Measurements from ENCODE around the gene FTCD. TPM values are rescaled to one million over a fixed set of nuclear protein-coding genes. Genes with fewer than 3 reads are reported as not detected.

FTCD gene
- total and polyA plus RNA-seq, 2 of the 8 experiments (the other 6 are each of a cell fraction or from before 2014, with no cell fraction given), result 3.3 to 4.9 TPM

DNA sequence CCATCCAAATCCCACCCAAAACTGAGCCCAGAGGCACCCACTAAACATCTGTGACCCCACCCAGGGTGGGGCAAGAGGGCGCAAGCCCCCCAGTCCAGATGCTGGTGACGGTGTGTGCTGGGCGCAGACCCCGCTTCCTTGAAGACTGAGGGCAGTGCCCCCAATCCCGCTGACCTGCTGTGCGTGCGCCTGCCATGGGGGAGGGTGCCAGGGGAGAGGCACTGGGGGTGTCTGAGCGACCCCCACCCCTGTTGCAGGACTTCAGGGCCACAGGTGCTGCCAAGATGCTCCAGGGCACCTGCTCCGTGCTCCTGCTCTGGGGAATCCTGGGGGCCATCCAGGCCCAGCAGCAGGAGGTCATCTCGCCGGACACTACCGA is 44.2 kb downstream of the FTCD start:
- H2BK15ac ChIP-seq (ENCODE audit: low read length), result no peak overlapping the region
- H3K18ac ChIP-seq (ENCODE audit: extremely low read depth, low read length), result no peak overlapping the region
- peaks cover 3 to 8% of the 10 kb centered on the region in 2 experiments; a peak in 2 of 4 replicates for H3K9me3 ChIP-seq (ENCODE audit: insufficient read depth in 2 of 2, low read depth in 1 of 2, low read length in 1 of 2)
- no peak overlapping the region for H4K5ac ChIP-seq (ENCODE audit: insufficient read length, low read depth, low read length)
- WGBS, 2 experiments (ENCODE audit: extremely low coverage in 1 of 2, insufficient coverage in 1 of 2, insufficient read length in 1 of 2, insufficient replicate concordance in 2 of 2, low coverage in 1 of 2, low lambda C conversion rate in 2 of 2, missing lambda C conversion rate in 1 of 2), result 98% methylated on average over 7 of the region's 12 CpGs; no CpG with 5 or more reads in 1 of the 2 experiments
- no peaks in the 10 kb centered on the region for H3K23me2 ChIP-seq (ENCODE audit: low read depth, low read length)
- H3K79me1 ChIP-seq (ENCODE audit: low read depth, low read length), result no peaks in the 10 kb centered on the region
- no peak for DNase-seq (ENCODE audit: low read depth in 1 of 2, low spot score in 2 of 2)
- peaks cover 0 to 2% (median under 1%) of the 10 kb centered on the region in 4 experiments; a peak in 2 of 7 replicates for H3K4me1 ChIP-seq (replicated peaks in 1 of 4; ENCODE audit: control insufficient read depth in 3 of 4, insufficient read depth in 4 of 4, low read length in 3 of 4)
- ChIA-PET CTCF (ENCODE audit: partially characterized antibody) (interaction anchor here (1.2 to 2.6 kb wide), 4 partner anchors 11 to 154 kb away, joined by 3 to 19 read pairs (median 4); no protein-coding TSS in a partner anchor), POLR2A (ENCODE audit: partially characterized antibody) (no interaction called here)
- H4K8ac ChIP-seq (ENCODE audit: extremely low read depth, insufficient read depth, low read length), result no peak overlapping the region
- no peak overlapping the region for H3K4ac ChIP-seq (replicated peaks; ENCODE audit: insufficient read length, low read depth, low read length)
- H3K56ac ChIP-seq (replicated peaks; ENCODE audit: insufficient read length, low read depth, low read length), result no peak overlapping the region
- H3K4me2 ChIP-seq (ENCODE audit: insufficient read depth in 1 of 2, low read depth in 2 of 2, low read length in 2 of 2), result no peak overlapping the region
- FAIRE-seq, result no peak
- H3K23ac ChIP-seq (ENCODE audit: insufficient read length), result no peak overlapping the region
- H3K4me3 ChIP-seq (ENCODE audit: extremely low read depth in 1 of 4, insufficient read depth in 2 of 4, low read depth in 3 of 4, low read length in 4 of 4), result no peak overlapping the region
- no peak overlapping the region for H3K27ac ChIP-seq (ENCODE audit: low read depth, low read length)
- no peaks in the 10 kb centered on the region for H3K79me2 ChIP-seq (ENCODE audit: control insufficient read depth in 1 of 2, insufficient read depth in 2 of 2, low read length in 2 of 2)
- H3K14ac ChIP-seq (ENCODE audit: insufficient read length), result no peak overlapping the region
- H2AK5ac ChIP-seq (ENCODE audit: low read depth, low read length), result no peak overlapping the region
- peaks cover 0 to 22% (median 2%) of the 10 kb centered on the region in 4 experiments; a peak in 5 of 8 replicates for H3K36me3 ChIP-seq (ENCODE audit: control insufficient read depth in 2 of 4, insufficient read depth in 4 of 4, low read length in 3 of 4)
- no peaks in the 10 kb centered on the region for H3K27me3 ChIP-seq (replicated peaks in 1 of 4; ENCODE audit: control insufficient read depth in 3 of 4, extremely low read depth in 1 of 4, insufficient read depth in 3 of 4, low read length in 3 of 4)
- H4K20me1 ChIP-seq (replicated peaks in 1 of 2; ENCODE audit: control insufficient read depth in 1 of 2, insufficient read depth in 2 of 2, low read length in 2 of 2), result peaks cover 0 to 6% of the 10 kb centered on the region in 2 experiments
- H2BK20ac ChIP-seq (ENCODE audit: low read length), result no peak overlapping the region
- H3K9ac ChIP-seq (replicated peaks in 1 of 4; ENCODE audit: extremely low read depth in 1 of 4, low read depth in 3 of 4, low read length in 3 of 4), result no peak overlapping the region
- H2AFZ ChIP-seq (ENCODE audit: low read length), result no peak overlapping the region
- no peak overlapping the region for H2BK120ac ChIP-seq (replicated peaks; ENCODE audit: low read depth, low read length)
- TF ChIP-seq BRCA1 (IDR thresholded peaks at IDR 0.05; ENCODE audit: low read depth, low read length), result no peak
- no peak for TF ChIP-seq CHD1 (IDR thresholded peaks at IDR 0.05; ENCODE audit: low read depth, low read length)
- TF ChIP-seq, protein P1, sequence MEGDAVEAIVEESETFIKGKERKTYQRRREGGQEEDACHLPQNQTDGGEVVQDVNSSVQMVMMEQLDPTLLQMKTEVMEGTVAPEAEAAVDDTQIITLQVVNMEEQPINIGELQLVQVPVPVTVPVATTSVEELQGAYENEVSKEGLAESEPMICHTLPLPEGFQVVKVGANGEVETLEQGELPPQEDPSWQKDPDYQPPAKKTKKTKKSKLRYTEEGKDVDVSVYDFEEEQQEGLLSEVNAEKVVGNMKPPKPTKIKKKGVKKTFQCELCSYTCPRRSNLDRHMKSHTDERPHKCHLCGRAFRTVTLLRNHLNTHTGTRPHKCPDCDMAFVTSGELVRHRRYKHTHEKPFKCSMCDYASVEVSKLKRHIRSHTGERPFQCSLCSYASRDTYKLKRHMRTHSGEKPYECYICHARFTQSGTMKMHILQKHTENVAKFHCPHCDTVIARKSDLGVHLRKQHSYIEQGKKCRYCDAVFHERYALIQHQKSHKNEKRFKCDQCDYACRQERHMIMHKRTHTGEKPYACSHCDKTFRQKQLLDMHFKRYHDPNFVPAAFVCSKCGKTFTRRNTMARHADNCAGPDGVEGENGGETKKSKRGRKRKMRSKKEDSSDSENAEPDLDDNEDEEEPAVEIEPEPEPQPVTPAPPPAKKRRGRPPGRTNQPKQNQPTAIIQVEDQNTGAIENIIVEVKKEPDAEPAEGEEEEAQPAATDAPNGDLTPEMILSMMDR (IDR thresholded peaks at IDR 0.05; ENCODE audit: control extremely low read depth in 1 of 3, insufficient read depth in 1 of 3, low read depth in 1 of 3, low read length in 3 of 3), result no peak
- TF ChIP-seq, protein P2, sequence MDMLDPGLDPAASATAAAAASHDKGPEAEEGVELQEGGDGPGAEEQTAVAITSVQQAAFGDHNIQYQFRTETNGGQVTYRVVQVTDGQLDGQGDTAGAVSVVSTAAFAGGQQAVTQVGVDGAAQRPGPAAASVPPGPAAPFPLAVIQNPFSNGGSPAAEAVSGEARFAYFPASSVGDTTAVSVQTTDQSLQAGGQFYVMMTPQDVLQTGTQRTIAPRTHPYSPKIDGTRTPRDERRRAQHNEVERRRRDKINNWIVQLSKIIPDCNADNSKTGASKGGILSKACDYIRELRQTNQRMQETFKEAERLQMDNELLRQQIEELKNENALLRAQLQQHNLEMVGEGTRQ (IDR thresholded peaks at IDR 0.05; ENCODE audit: low read length), result no peak
- no peak for TF ChIP-seq TEAD4 (IDR thresholded peaks at IDR 0.05; ENCODE audit: low read depth, low read length)
- no peak for TF ChIP-seq HDAC2 (IDR thresholded peaks at IDR 0.05; ENCODE audit: borderline replicate concordance in 1 of 2, low read depth in 2 of 2, low read length in 2 of 2)
- H4K91ac ChIP-seq (replicated peaks; ENCODE audit: insufficient read length, low read length), result no peak overlapping the region
- no peak overlapping the region for H2BK5ac ChIP-seq (ENCODE audit: low read depth, low read length)
- no peak overlapping the region for H2BK12ac ChIP-seq (ENCODE audit: low read depth, low read length)

Measured in H1 (cell line).